SHP77 (cell line): ENCODE data around the gene CSGALNACT2.
A peak's percentile ranks its signal among the peaks of the same experiment; 100 is the strongest.
"Not testable (repeated sequence)": the region's sequence is repeated elsewhere in the genome, so short reads cannot be mapped to it uniquely, and the experiment has no call there.

Source experiments
- DNase-seq, 2 experiments: peaks; one replicate each; lab custom pipeline; 2025; lab: John Stamatoyannopoulos, UW

The CSGALNACT2 gene

DNA sequence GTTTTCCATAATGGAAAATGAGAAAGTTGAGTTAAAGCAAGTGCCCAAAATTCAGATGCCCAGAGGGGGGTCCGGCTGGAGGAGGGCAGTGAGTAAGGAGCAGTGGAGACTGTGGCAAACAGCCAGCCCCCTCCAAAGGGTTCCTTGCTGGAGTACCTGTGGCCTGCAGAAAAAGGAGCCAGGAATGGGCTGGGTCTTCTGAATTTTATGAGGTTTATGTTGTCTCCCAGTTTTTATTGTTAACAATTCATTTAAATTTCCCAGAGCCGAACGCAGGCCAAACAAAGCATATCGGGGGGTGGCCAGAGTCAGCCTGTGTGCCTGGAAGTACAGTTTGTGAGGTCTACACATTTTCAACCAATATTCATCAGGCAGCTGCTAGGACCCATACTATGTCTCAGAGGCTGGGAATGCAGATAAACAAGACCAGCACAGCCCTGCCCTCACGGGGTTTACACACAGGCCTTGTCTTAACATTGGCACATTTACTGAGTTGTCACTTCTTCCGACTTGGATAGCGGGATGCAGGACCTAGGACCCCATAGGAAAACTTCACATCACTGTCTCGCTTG lies 12.9 kb upstream of the CSGALNACT2 start:
- no peak for DNase-seq

GRCh38 chr10:43125881-43126731 lies 12.1 kb upstream of the CSGALNACT2 start:
- no peak for DNase-seq

GRCh38 chr10:43126759-43127424 lies 11.4 kb upstream of the CSGALNACT2 start:
- no peak for DNase-seq

GRCh38 chr10:43127442-43127841 lies 10.8 kb upstream of the CSGALNACT2 start:
- no peak for DNase-seq

DNA sequence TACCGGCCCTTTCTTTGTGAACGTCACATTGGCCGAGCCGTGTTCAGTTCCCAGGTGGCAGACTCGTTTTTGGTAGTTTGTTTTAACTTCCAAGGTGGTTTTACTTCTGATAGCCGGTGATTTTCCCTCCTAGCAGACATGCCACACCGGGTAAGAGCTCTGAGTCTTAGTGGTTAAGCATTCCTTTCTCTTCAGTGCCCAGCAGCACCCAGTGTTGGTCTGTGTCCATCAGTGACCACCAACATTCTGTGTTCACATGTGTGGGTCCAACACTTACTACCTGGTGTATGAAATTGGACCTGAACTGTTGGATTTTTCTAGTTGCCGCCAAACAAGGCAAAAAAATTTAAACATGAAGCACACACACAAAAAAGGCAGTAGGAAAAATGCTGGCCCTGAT lies 9.9 kb upstream of the CSGALNACT2 start:
- DNase-seq, result no peak

DNA sequence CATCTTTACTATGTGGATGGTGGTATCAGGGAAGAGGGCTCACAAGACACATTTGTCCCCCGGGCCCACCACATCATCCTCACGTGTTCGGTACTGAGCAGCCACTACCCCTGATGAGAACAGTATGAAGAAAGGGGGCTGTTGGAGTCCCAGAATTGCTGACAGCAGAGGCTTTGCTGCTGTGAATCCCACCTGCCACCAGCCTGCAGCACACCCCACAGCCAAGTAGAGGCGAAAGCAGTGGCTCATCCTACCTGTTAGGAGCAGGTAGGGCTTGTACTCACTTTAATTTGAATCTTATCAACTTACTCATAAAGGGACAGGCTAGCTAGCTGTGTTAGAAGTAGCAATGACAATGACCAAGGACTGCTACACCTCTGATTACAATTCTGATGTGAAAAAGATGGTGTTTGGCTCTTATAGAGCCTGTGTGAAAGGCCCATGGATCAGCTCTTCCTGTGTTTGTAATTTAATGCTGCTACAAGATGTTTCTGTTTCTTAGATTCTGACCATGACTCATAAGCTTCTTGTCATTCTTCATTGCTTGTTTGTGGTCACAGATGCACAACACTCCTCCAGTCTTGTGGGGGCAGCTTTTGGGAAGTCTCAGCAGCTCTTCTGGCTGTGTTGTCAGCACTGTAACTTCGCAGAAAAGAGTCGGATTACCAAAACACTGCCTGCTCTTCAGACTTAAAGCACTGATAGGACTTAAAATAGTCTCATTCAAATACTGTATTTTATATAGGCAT lies 9.1 kb upstream of the CSGALNACT2 start:
- no peak for DNase-seq

GRCh38 chr10:43130770-43131171 lies 7.5 kb upstream of the CSGALNACT2 start:
- DNase-seq, result no peak

DNA sequence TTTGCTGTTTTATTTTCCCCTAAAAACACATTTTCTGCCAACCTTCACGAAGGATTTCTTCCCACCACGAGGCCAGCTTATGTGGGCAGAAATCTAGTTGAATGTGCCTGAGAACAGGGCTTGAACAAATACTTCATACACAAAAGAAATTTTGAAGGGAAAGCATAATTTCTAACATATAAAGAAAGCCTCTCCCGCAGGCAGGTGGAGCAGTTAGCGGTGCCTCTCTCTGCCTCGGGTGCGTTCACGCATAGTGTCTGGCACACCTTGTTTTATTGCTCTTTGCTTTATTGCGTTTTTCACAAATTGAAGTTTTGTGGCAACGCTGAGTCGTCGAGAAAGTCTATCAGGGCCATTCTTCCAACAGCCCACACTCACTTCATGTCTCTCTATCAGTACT lies 7.0 kb upstream of the CSGALNACT2 start:
- no peak for DNase-seq

DNA sequence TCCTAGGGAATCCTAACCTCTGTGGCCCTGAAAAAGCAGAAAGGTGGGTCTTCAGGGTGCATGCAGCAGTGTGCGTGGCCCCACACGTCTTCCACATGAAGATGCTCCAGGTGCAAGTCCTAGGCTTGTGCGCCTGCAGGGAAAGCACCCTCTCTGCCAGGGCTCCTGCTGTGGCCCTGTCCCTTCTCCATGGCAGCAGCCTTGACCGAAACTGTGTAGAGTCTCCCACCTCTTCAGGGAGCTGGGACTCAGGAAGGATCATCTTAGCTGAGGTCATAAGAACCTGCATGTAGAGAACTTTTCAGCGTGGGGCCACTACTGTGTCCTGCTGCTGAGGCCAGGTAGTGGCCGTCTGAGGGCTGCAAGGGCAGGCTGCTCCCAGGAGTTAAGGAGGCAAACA lies 6.3 kb upstream of the CSGALNACT2 start:
- DNase-seq, result no peak

DNA sequence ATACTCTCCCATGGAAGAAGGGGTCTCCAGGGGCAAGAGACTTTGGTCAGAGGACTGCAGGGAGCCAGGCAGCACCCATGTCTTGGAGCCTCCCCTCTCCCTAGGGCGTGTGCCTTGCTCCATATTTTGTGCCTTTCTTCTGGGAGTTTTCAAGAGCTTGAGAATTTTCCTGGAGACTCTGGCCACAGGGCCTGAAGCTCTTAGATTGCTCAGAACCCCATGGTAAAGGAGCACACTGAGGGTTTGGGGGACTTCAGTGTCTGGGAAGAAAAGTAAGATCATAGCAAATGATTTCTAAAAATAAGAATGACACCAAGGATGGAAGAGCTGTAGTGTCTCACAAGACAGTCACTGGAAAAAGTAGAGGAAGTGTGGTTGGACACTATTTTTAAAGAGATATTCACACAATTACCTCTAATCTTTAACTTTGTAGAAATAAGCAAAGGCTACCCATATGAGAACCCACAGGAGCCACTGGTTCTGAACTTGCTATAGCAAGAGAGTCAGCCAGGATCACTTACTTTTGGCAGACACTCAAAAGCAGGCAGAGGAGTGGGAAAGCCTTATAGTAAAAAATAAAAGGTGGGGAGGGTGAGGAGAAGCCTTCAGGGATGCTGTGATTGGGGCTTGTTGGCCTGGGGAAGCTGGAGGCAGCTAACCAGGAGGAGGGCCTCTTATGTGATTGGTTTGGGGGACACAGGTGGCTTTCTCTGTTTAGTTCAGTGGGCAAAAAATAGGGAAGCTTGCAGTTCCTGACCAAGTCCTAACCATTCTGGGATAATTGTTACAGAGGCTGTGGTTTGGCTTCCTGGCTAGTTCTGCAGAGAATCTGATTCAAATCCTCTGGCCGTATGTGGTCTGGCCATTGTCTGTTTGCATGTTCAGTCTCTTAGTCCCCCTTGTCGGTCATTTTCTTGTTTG lies 5.1 kb upstream of the CSGALNACT2 start:
- DNase-seq, result no peak

GRCh38 chr10:43134126-43134905 lies 3.9 kb upstream of the CSGALNACT2 start:
- DNase-seq, result no peak

DNA sequence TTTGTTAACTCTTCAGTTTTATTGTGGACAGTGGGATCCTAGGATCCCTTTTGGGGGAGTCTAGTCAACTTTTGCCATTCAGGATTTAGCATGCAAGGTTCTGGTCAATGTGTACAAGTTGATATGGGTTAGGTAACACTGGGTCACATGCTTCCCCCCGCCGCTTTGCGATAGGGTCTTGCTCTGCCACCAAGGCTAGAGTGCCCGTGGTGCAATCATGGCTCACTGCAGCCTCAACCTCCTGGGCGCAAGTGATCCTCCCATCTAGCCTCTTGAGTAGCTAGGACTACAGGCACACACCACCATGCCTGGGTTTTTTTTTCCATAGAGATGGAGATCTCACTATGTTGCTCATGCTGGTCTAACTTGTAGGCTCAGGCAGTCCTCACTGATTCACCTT lies 3.2 kb upstream of the CSGALNACT2 start:
- DNase-seq, result no peak

GRCh38 chr10:43135656-43136055 lies 2.6 kb upstream of the CSGALNACT2 start:
- DNase-seq, result no peak

DNA sequence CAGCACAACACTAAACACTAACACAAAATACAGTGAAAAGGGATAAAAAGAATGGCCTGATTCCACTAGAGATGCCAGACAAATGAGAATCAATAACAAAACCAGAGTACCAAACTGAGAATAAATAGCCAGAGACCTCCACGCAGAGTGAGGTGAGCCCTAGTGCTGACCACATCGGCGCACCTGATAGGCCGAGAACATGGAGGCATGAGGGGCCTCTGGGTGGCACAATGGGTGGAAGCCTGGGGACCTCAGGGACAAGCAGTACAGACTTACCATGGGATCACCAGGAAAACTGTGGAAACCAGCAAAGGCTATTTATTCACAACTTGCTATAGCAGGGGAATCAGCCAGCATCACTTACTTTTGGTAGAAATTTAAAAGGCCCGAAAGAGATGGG lies 1.8 kb upstream of the CSGALNACT2 start:
- no peak for DNase-seq

- DNase-seq, result no peak
These were observed 1.1 kb upstream of the CSGALNACT2 start for GRCh38 chr10:43136995-43137716.

DNA sequence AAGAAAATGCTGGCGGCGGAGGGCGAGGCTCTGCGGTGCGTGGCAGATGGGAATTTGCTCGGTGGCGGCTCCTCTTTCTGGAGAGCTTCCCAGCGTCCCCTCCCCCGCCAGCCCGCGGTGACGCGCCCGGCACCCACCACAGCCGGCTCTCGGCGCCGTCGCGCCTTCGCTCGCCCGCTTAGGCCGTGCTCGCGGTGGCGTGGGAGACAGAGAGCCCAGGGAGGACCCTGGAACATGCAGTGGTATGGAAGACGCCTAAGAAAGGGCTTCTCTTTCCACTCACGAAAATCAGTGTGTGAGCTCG lies 576 bp upstream of the CSGALNACT2 start:
- DNase-seq, result peak; percentile 27 to 51

GRCh38 chr10:43138757-43139241 lies 554 bp downstream of the CSGALNACT2 start:
- peak; percentile 25 to 27 for DNase-seq

DNA sequence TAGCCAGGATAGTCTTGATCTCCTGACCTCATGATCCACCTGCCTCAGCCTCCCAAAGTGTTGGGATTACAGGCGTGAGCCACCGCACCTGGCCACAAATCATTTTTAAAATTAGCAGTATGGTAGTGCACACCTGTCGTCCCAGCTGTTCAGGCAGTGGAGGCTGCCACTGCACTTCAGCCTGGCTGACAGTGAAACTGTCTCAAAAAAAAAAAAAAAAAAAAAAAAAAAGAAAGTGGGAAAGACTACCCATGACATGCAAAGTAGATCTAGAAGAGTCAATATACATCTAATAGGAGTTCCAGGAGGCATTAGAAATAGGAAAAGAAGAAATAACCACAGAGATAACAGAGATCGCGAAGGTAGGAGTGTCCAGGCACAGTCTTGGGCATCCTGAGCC lies 3.2 kb downstream of the CSGALNACT2 start:
- no peak for DNase-seq

DNA sequence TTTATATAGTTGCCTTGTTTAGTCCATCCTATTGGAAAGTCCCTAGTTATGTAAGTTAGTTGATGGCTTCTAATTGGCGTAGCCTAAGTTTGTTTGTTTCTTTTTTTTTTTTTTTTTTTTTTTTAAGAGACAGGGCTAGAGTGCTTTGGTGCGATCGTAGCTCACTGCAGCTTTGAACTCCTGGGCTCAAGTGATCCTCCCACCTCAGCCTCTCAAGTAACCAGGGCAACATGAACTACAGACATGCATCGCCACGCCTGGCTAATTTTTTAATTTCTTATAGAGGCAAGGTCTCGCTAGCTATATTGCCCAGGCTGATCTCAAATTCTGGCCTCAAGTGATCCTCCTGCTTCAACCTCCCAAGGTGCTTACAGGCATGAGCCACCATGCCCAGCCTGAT lies 7.1 kb downstream of the CSGALNACT2 start:
- DNase-seq, result no peak

- not testable (repeated sequence) for DNase-seq
These were observed 7.7 kb downstream of the CSGALNACT2 start for GRCh38 chr10:43145936-43146335.
